Hepatocyte (in vitro differentiated cells): ENCODE measurements around the gene NIN.

Experiments used
- CTCF ChIP-seq: fragments of 200-600 bp; sonication (generic); IDR thresholded peaks from 2 replicates; pipeline ENCODE4 v1.5.1; 2016; ENCODE audit warnings: antibody characterized with exemption, mild to moderate bottlenecking; ENCODE audit not compliant: poor library complexity
- EZH2 ChIP-seq: fragments of 200-600 bp; sonication (generic); IDR thresholded peaks from 2 replicates; pipeline ENCODE4 v1.6.1; 2016; ENCODE audit warnings: antibody characterized with exemption, mild to moderate bottlenecking, borderline replicate concordance
- EZH2phosphoT487 ChIP-seq: fragments of 200-600 bp; sonication (generic); IDR thresholded peaks from one replicate; pipeline ENCODE4 v1.6.1; 2018; ENCODE audit warnings: antibody characterized with exemption, mild to moderate bottlenecking, low read depth, moderate library complexity; ENCODE audit not compliant: unreplicated experiment, severe bottlenecking

DNA sequence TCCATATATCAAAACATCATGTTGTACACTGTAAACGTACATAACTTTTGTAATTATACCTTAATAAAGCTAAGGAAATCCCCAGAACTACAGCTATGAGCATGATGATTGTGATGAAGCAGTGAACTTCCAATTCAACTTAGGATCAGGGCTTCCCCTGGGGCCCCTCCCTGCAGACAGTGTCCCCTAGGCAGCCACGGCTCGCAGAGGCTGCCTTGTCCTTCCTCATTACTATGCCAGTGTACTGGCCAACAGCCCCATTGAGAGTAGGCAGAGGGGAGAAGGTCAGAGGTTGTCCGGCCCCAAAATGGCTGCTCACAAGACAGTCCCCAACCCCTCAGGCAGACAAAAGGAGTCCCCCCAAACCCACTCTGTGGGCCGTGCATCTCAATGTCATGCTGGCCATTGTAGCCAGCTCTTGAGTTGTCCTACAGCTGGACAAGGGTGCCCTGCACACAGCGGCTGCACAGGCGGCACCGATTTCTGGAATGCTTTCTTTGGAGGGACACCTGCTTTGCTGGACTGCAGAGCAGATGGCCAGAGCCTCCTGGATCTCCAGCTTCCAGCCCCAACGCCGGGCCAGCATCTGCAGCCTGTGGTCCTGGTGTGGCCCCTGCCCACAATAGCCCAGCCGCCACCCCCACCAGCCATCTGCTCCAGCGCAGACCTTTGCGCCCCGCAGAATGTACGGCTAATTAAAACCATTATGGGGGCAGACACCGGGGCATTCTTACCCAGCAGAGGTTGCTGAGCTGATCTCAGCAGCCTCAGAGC is 46.1 kb downstream of the NIN start:
- no peak for TF ChIP-seq CTCF
- no peak for TF ChIP-seq EZH2
- no peak for TF ChIP-seq EZH2phosphoT487
